Measurements from ENCODE around the gene REN.

GRCh38 chr1:204128464-204128963 is 37.6 kb downstream of the REN start:
- no peak for TF ChIP-seq CTCF (IDR thresholded peaks at IDR 0.05)
- no peak for TF ChIP-seq POLR2A (IDR thresholded peaks at IDR 0.05)
